ENCODE data around the gene DLG2. TPM values are rescaled to one million over a fixed set of nuclear protein-coding genes. Genes with fewer than 3 reads are reported as not detected.

DLG2 gene
- total and polyA plus RNA-seq, 9 of the 15 experiments (the other 6 are each of a cell fraction or from before 2014, with no cell fraction given): 0.52 to 1.6 (median 0.95) TPM

GRCh38 chr11:83685730-83686129, 1941.4 kb downstream of the DLG2 start:
- intact Hi-C loops (cut with micrococcal nuclease): no loop called here
- WGBS (ENCODE audit: insufficient coverage, low coverage, missing lambda C conversion rate): 5% methylated on average over 2 of the region's 2 CpGs
- ChIA-PET CTCF (ENCODE audit: low intra/inter-chr PET ratio) (no interaction called here), POLR2A (no interaction called here)
- Histone ChIP-seq H2AFZ (ENCODE audit: low read depth, low read length) (no peak overlapping the region), H3K27ac (ENCODE audit: extremely low read depth, low read depth, low read length) (no peak overlapping the region), H3K4me1 (replicated peaks in 1 of 2; ENCODE audit: control insufficient read depth in 2 of 2, insufficient read depth in 2 of 2, low read length in 2 of 2) (no peaks in the 10 kb centered on the region; a peak in 2 of 5 replicates), H4K20me1 (replicated peaks; ENCODE audit: control insufficient read depth, insufficient read depth, low read length) (no peaks in the 10 kb centered on the region), H3K4me2 (ENCODE audit: insufficient read depth, low read length) (no peak overlapping the region), H3K79me2 (ENCODE audit: control insufficient read depth, insufficient read depth, low read length) (no peaks in the 10 kb centered on the region), H3K9ac (ENCODE audit: insufficient read depth in 1 of 2, low read depth in 2 of 2, low read length in 2 of 2) (no peak overlapping the region), H3K9me3 (replicated peaks; ENCODE audit: control insufficient read depth, insufficient read depth, low read depth, low read length) (no peaks in the 10 kb centered on the region), H3K4me3 (no peak overlapping the region), H3K9me1 (ENCODE audit: control insufficient read depth, insufficient read depth, low read length) (no peaks in the 10 kb centered on the region), H3K36me3 (ENCODE audit: control insufficient read depth, insufficient read depth, low read length) (no peaks in the 10 kb centered on the region), H3K27me3 (ENCODE audit: control insufficient read depth in 2 of 2, insufficient read depth in 2 of 2, low read length in 2 of 2) (peaks cover 0 to 4% of the 10 kb centered on the region in 2 experiments; a peak in 1 of 5 replicates)
- no peak for FAIRE-seq
- TF ChIP-seq ZNF217 (CRISPR knock-in tag; IDR thresholded peaks at IDR 0.05) (no peak), SMARCC2 (IDR thresholded peaks at IDR 0.05; ENCODE audit: low read depth) (no peak)
- no peak for ATAC-seq
- no peak for DNase-seq (ENCODE audit: extremely low read depth in 1 of 4, low spot score in 3 of 4)
- BruUV-seq (replicated peaks): no TSS peak
- in situ Hi-C loops (cut with MboI): no loop called here

GRCh38 chr11:83684071-83684470, 1943.1 kb downstream of the DLG2 start:
- H3K9me3 ChIP-seq (replicated peaks; ENCODE audit: control insufficient read depth, insufficient read depth, low read depth, low read length): no peaks in the 10 kb centered on the region
- ChIA-PET POLR2A (interaction anchor here (0.5 kb wide), 1 partner anchor 17 kb away, joined by 3 read pairs; no protein-coding TSS in a partner anchor), CTCF (ENCODE audit: low intra/inter-chr PET ratio) (no interaction called here)
- no peak for FAIRE-seq
- DNase-seq (ENCODE audit: extremely low read depth in 1 of 4, low spot score in 3 of 4): no peak
- no peak overlapping the region for H2AFZ ChIP-seq (ENCODE audit: low read depth, low read length)
- no peak overlapping the region for H3K9ac ChIP-seq (ENCODE audit: insufficient read depth in 1 of 2, low read depth in 2 of 2, low read length in 2 of 2)
- H3K4me1 ChIP-seq (replicated peaks in 1 of 2; ENCODE audit: control insufficient read depth in 2 of 2, insufficient read depth in 2 of 2, low read length in 2 of 2): no peaks in the 10 kb centered on the region; a peak in 2 of 5 replicates
- no peak overlapping the region for H3K4me2 ChIP-seq (ENCODE audit: insufficient read depth, low read length)
- peaks cover 0 to 4% of the 10 kb centered on the region in 2 experiments; a peak in 1 of 5 replicates for H3K27me3 ChIP-seq (ENCODE audit: control insufficient read depth in 2 of 2, insufficient read depth in 2 of 2, low read length in 2 of 2)
- H3K27ac ChIP-seq (ENCODE audit: extremely low read depth, low read depth, low read length): no peak overlapping the region
- TF ChIP-seq ZNF639 (CRISPR knock-in tag; conservative IDR thresholded peaks at IDR 0.05 in 1 of 2, IDR thresholded peaks at IDR 0.05 in 1 of 2) (no peak), NFIC (IDR thresholded peaks at IDR 0.05) (no peak), NFRKB (IDR thresholded peaks at IDR 0.05; ENCODE audit: low read depth) (no peak), ZNF277 (CRISPR knock-in tag; IDR thresholded peaks at IDR 0.05; ENCODE audit: borderline replicate concordance) (no peak), ATF1 (CRISPR knock-in tag; IDR thresholded peaks at IDR 0.05) (no peak), ATF1 (tag; IDR thresholded peaks at IDR 0.05) (no peak), SP2 (IDR thresholded peaks at IDR 0.05; ENCODE audit: extremely low read depth, low read depth, low read length, poor library complexity, severe bottlenecking) (no peak), ARID3B (CRISPR knock-in tag; IDR thresholded peaks at IDR 0.05; ENCODE audit: borderline replicate concordance) (no peak)
- H3K9me1 ChIP-seq (ENCODE audit: control insufficient read depth, insufficient read depth, low read length): no peaks in the 10 kb centered on the region
- intact Hi-C loops (cut with micrococcal nuclease) (no loop called here), in situ Hi-C loops (cut with MboI) (no loop called here)
- BruUV-seq (replicated peaks): no TSS peak
- no peak for ATAC-seq
- H3K79me2 ChIP-seq (ENCODE audit: control insufficient read depth, insufficient read depth, low read length): no peaks in the 10 kb centered on the region
- no peaks in the 10 kb centered on the region for H4K20me1 ChIP-seq (replicated peaks; ENCODE audit: control insufficient read depth, insufficient read depth, low read length)
- WGBS (ENCODE audit: insufficient coverage, low coverage, missing lambda C conversion rate): 0% methylated on average over 4 of the region's 4 CpGs
- no peaks in the 10 kb centered on the region for H3K36me3 ChIP-seq (ENCODE audit: control insufficient read depth, insufficient read depth, low read length)
- no peak overlapping the region for H3K4me3 ChIP-seq

Measured in K562 (cell line).